Panc1 (cell line): Measurements from ENCODE around the gene SLC22A2. TPM values are rescaled to one million over a fixed set of nuclear protein-coding genes. Genes with fewer than 3 reads are reported as not detected.

Experiments
- ATAC-seq: fragments of 200-7000 bp; cut with Tn5 transposase; 2 replicates; pipeline ENCODE4 v1.9.1; 2020; ENCODE audit warnings: mild to moderate bottlenecking, moderate library complexity
- BruUV-seq: library from RNA; stranded (reverse); fragments of 400-500 nt; replicated peaks from 2 replicates; lab custom pipeline; 2021; lab: Mats Ljungman, UMichigan
- CTCF ChIA-PET: fragments of 300-600 bp; sonication (Branson Sonifier 250); formaldehyde crosslinking; loops from one replicate; lab custom pipeline; 2022; ENCODE audit warnings: antibody characterized with exemption; lab: Charles Lee
- POLR2A ChIA-PET: fragments of 300-600 bp; sonication (Branson Sonifier 250); formaldehyde crosslinking; loops from one replicate; lab custom pipeline; 2022; ENCODE audit warnings: antibody characterized with exemption; lab: Charles Lee
- DNase-seq: peaks from one replicate; pipeline ENCODE4 v3.0.0-alpha.2; 2010; ENCODE audit warnings: low read depth, low spot score
- H3K27ac ChIP-seq: 2 replicates; pipeline ENCODE4 v1.5.1; 2011; ENCODE audit warnings: mild to moderate bottlenecking, low read length, inconsistent platforms
- H3K27me3 ChIP-seq: fragments of 200-500 bp; sonication (Bioruptor generic); 2 replicates; pipeline ENCODE4 v1.6.0; 2014; ENCODE audit warnings: low read length, inconsistent platforms; ENCODE audit not compliant: control insufficient read depth, insufficient read depth
- H3K36me3 ChIP-seq: fragments of 200-500 bp; sonication (Bioruptor generic); 2 replicates; pipeline ENCODE4 v1.5.1; 2014; ENCODE audit warnings: inconsistent platforms, mild to moderate bottlenecking, low read length, moderate library complexity; ENCODE audit not compliant: control insufficient read depth, insufficient read depth
- H3K4me1 ChIP-seq: 2 replicates; pipeline ENCODE4 v1.5.1; 2011; ENCODE audit warnings: inconsistent platforms, mild to moderate bottlenecking, low read length, moderate library complexity; ENCODE audit not compliant: control insufficient read depth, insufficient read depth
- H3K4me3 ChIP-seq, 2 experiments: 2 replicates each; pipeline ENCODE4 v1.5.1; 2011 to 2012; ENCODE audit warnings: low read depth in 2 of 2, low read length in 2 of 2, mild to moderate bottlenecking in 2 of 2, inconsistent platforms in 1 of 2, moderate library complexity in 1 of 2
- H3K9me3 ChIP-seq: fragments of 200-500 bp; sonication (Bioruptor generic); 2 replicates; pipeline ENCODE4 v1.5.1; 2014; ENCODE audit warnings: low read depth, mild to moderate bottlenecking, inconsistent platforms, low read length, moderate library complexity; ENCODE audit not compliant: control insufficient read depth, insufficient read depth
- CTCF ChIP-seq: fragments of 450-650 bp; IDR thresholded peaks from 2 replicates; pipeline ENCODE4 v1.5.1; 2017; ENCODE audit warnings: mild to moderate bottlenecking
- POLR2AphosphoS5 ChIP-seq: IDR thresholded peaks from 2 replicates; pipeline ENCODE4 v1.6.1; 2012; ENCODE audit warnings: mild to moderate bottlenecking, low read depth, low read length, moderate library complexity
- REST ChIP-seq, 2 experiments: IDR thresholded peaks; 2 replicates each; pipeline ENCODE4 v1.6.1; 2011 to 2012; ENCODE audit warnings: low read depth in 2 of 2, control low read depth in 1 of 2, low read length in 1 of 2, mild to moderate bottlenecking in 1 of 2, moderate library complexity in 1 of 2; ENCODE audit not compliant: insufficient read depth in 1 of 2
- SIN3A ChIP-seq: IDR thresholded peaks from 2 replicates; pipeline ENCODE4 v1.6.1; 2012; ENCODE audit warnings: low read depth, mild to moderate bottlenecking, low read length, moderate library complexity, borderline replicate concordance; ENCODE audit not compliant: insufficient read depth
- TCF7L2 ChIP-seq: IDR thresholded peaks from 2 replicates; pipeline ENCODE4 v1.6.1; 2011; ENCODE audit warnings: mild to moderate bottlenecking, low read depth, low read length, inconsistent platforms
- in situ Hi-C: cut with HindIII; loops from 2 replicates; pipeline ENCODE4 v1.10.0; 2016; ENCODE audit warnings: low sequenced_read_pairs, low pct_unique_long_range_greater_than_20kb
- intact Hi-C: fragments of 100-400 bp; cut with micrococcal nuclease; formaldehyde crosslinking; loops from one replicate; pipeline ENCODE4 v1.10.0; 2022; ENCODE audit not compliant: unreplicated experiment
- total RNA-seq: library from RNA; stranded (reverse); gene quantifications from one replicate; pipeline ENCODE4 v1.2.1, GENCODE V29; 2021; ENCODE audit not compliant: unreplicated experiment

SLC22A2 gene
- total RNA-seq, 1 experiment from 2014 or later = not detected

- BruUV-seq = no TSS peak
- Histone ChIP-seq H3K9me3 (no peaks in the 10 kb centered on the region), H3K4me3 (no peak overlapping the region), H3K27me3 (no peaks in the 10 kb centered on the region), H3K36me3 (no peaks in the 10 kb centered on the region), H3K4me1 (no peaks in the 10 kb centered on the region), H3K27ac (no peak overlapping the region)
- CTCF ChIA-PET = no interaction called here
- in situ Hi-C loops = no loop called here
- DNase-seq (no peak), ATAC-seq (no peak)
- TF ChIP-seq TCF7L2 = no peak
- no peak for TF ChIP-seq CTCF
- TF ChIP-seq POLR2AphosphoS5 = no peak
- no peak for TF ChIP-seq REST (IDR thresholded peaks at IDR 0.05; ENCODE audit: insufficient read depth in 1 of 2, low read depth in 2 of 2, low read length in 1 of 2)
- no peak for TF ChIP-seq SIN3A
- intact Hi-C loops = no loop called here
- POLR2A ChIA-PET = no interaction called here
These were observed 21.2 kb upstream of the SLC22A2 start for GRCh38 chr6:160279850-160280249.

- ATAC-seq = no peak
- DNase-seq = no peak
- no peaks in the 10 kb centered on the region for H3K36me3 ChIP-seq
- H3K9me3 ChIP-seq = no peaks in the 10 kb centered on the region
- no peaks in the 10 kb centered on the region for H3K4me1 ChIP-seq
- H3K4me3 ChIP-seq = no peak overlapping the region
- intact Hi-C loops = no loop called here
- no peak for TF ChIP-seq REST (IDR thresholded peaks at IDR 0.05; ENCODE audit: insufficient read depth in 1 of 2, low read depth in 2 of 2, low read length in 1 of 2)
- no peak for TF ChIP-seq POLR2AphosphoS5
- no peak for TF ChIP-seq TCF7L2
- TF ChIP-seq SIN3A = no peak
- no peak for TF ChIP-seq CTCF
- POLR2A ChIA-PET = no interaction called here
- H3K27me3 ChIP-seq = no peaks in the 10 kb centered on the region
- CTCF ChIA-PET = no interaction called here
- in situ Hi-C loops = no loop called here
- H3K27ac ChIP-seq = no peak overlapping the region
- BruUV-seq = no TSS peak
These were observed 20.2 kb upstream of the SLC22A2 start for GRCh38 chr6:160278786-160279310.
